Esophagus (tissue), 2 donors: Measurements from ENCODE around the gene BCOR. TPM values are rescaled to one million over a fixed set of nuclear protein-coding genes. Genes with fewer than 3 reads are reported as not detected.
A peak's percentile ranks its signal among the peaks of the same experiment; 100 is the strongest.

Source experiments
- H3K27ac ChIP-seq, 2 donors: one replicate each; pipeline ENCODE4 v1.5.1; 2013; ENCODE audit warnings: low read depth in 2 of 2, mild to moderate bottlenecking in 2 of 2, inconsistent platforms in 1 of 2, low read length in 1 of 2, moderate library complexity in 1 of 2
- H3K27me3 ChIP-seq, 2 donors: one replicate each; pipeline ENCODE4 v1.6.1; 2013; ENCODE audit warnings: low read length in 2 of 2, control low read depth in 1 of 2, mild to moderate bottlenecking in 1 of 2; ENCODE audit not compliant: insufficient read depth in 2 of 2, control insufficient read depth in 1 of 2
- H3K36me3 ChIP-seq, 2 donors: one replicate each; pipeline ENCODE4 v1.6.1; 2013; ENCODE audit warnings: low read length in 1 of 2; ENCODE audit not compliant: control insufficient read depth in 2 of 2, insufficient read depth in 2 of 2
- H3K4me1 ChIP-seq, 2 donors: one replicate each; pipeline ENCODE4 v1.6.1; 2013; ENCODE audit warnings: low read length in 1 of 2; ENCODE audit not compliant: control insufficient read depth in 2 of 2, insufficient read depth in 2 of 2
- H3K4me3 ChIP-seq, 2 donors: one replicate each; pipeline ENCODE4 v1.5.1; 2013; ENCODE audit warnings: low read length in 2 of 2, mild to moderate bottlenecking in 2 of 2, low read depth in 1 of 2, moderate library complexity in 1 of 2
- H3K9me3 ChIP-seq, 2 donors: one replicate each; pipeline ENCODE4 v1.6.1; 2013; ENCODE audit warnings: mild to moderate bottlenecking in 2 of 2, low read depth in 1 of 2, low read length in 1 of 2, moderate library complexity in 1 of 2; ENCODE audit not compliant: control insufficient read depth in 2 of 2, insufficient read depth in 1 of 2
- WGBS, 2 donors: extraction: QIAGEN DNeasy Blood & Tissue Kit; methylation state at CpG; one replicate each; pipeline ENCODE4 v1.1.7; 2013; 5-methylcytosine and 5-hydroxymethylcytosine counted together
- polyA plus RNA-seq, 2 donors: library from polyadenylated mRNA; stranded (reverse); fragments of 200-250 nt; gene quantifications; one replicate each; pipeline ENCODE4 v1.2.3, GENCODE V29; 2013
- donor health status: healthy with polysubstance abuse.
- donor health status: Bipolar disorder and iron deficiency.

Gene BCOR
- polyA plus RNA-seq, 2 donors = 9.6 to 10.7 TPM

- 77 to 94% methylated on average over 6 of the region's 6 CpGs for WGBS, 2 donors
- Histone ChIP-seq H3K27me3 (no peaks in the 10 kb centered on the region), H3K4me3 (no peak overlapping the region), H3K27ac (no peak overlapping the region), H3K4me1 (peaks cover 0 to 2% of the 10 kb centered on the region in 2 donors), H3K9me3 (no peaks in the 10 kb centered on the region), H3K36me3 (no peaks in the 10 kb centered on the region)
Measured at GRCh38 chrX:40142417-40142816, 44.7 kb upstream of the BCOR start.

GRCh38 chrX:40140706-40141499 is 43.1 kb upstream of the BCOR start:
- Histone ChIP-seq H3K4me3 (no peak overlapping the region), H3K4me1 (peaks cover 0 to 2% of the 10 kb centered on the region in 2 donors), H3K27me3 (no peaks in the 10 kb centered on the region), H3K9me3 (no peaks in the 10 kb centered on the region), H3K36me3 (no peaks in the 10 kb centered on the region), H3K27ac (peak overlapping the region; percentile 31 to 66)
- 28 to 36% methylated on average over 12 of the region's 12 CpGs for WGBS, 2 donors

- no peaks in the 10 kb centered on the region for H3K36me3 ChIP-seq
- no peak overlapping the region for H3K4me3 ChIP-seq
- H3K27ac ChIP-seq = peak overlapping the region; percentile 60 to 80
- 22 to 35% methylated on average over 7 of the region's 7 CpGs for WGBS, 2 donors
- H3K4me1 ChIP-seq = peaks cover 0 to 4% of the 10 kb centered on the region in 2 donors
- H3K27me3 ChIP-seq = no peaks in the 10 kb centered on the region
- H3K9me3 ChIP-seq = no peaks in the 10 kb centered on the region
Measured at GRCh38 chrX:40132751-40133150, 35.0 kb upstream of the BCOR start.

- Histone ChIP-seq H3K27me3 (no peaks in the 10 kb centered on the region), H3K4me1 (peaks cover 0 to 4% of the 10 kb centered on the region in 2 donors), H3K27ac (peak overlapping the region in 1 of 2 donors; percentile 80)
Measured at GRCh38 chrX:40131654-40132337, 34.0 kb upstream of the BCOR start.

GRCh38 chrX:40130207-40130606 is 32.4 kb upstream of the BCOR start:
- H3K27me3 ChIP-seq = no peaks in the 10 kb centered on the region

More at GRCh38 chrX:40131654-40132337, 34.0 kb upstream of the BCOR start:
- H3K36me3 ChIP-seq = no peaks in the 10 kb centered on the region
- peaks cover 0 to 3% of the 10 kb centered on the region in 2 donors for H3K9me3 ChIP-seq
- 87 to 92% methylated on average over 10 of the region's 10 CpGs for WGBS, 2 donors
- no peak overlapping the region for H3K4me3 ChIP-seq

GRCh38 chrX:40127052-40127451 is 29.3 kb upstream of the BCOR start:
- 55 to 56% methylated on average over 2 of the region's 2 CpGs for WGBS, 2 donors

More at GRCh38 chrX:40130207-40130606, 32.4 kb upstream of the BCOR start:
- peaks cover 0 to 4% of the 10 kb centered on the region in 2 donors for H3K4me1 ChIP-seq
- H3K9me3 ChIP-seq = peaks cover 0 to 3% of the 10 kb centered on the region in 2 donors
- no peak overlapping the region for H3K4me3 ChIP-seq
- no peak overlapping the region for H3K27ac ChIP-seq
- WGBS, 2 donors = 63 to 68% methylated on average over 6 of the region's 6 CpGs
- H3K36me3 ChIP-seq = no peaks in the 10 kb centered on the region

GRCh38 chrX:40122487-40122886 is 24.7 kb upstream of the BCOR start:
- H3K4me3 ChIP-seq = no peak overlapping the region
- no peaks in the 10 kb centered on the region for H3K27me3 ChIP-seq
- no peak overlapping the region for H3K27ac ChIP-seq
- peaks cover 0 to 3% of the 10 kb centered on the region in 2 donors for H3K9me3 ChIP-seq
- H3K36me3 ChIP-seq = no peaks in the 10 kb centered on the region
- WGBS, 2 donors = 95 to 96% methylated on average over 10 of the region's 10 CpGs
- H3K4me1 ChIP-seq = peaks cover 0 to 5% of the 10 kb centered on the region in 2 donors

More at GRCh38 chrX:40127052-40127451, 29.3 kb upstream of the BCOR start:
- peak overlapping the region in 1 of 2 donors; percentile 35 for H3K27ac ChIP-seq
- no peak overlapping the region for H3K4me3 ChIP-seq
- no peaks in the 10 kb centered on the region for H3K27me3 ChIP-seq
- H3K4me1 ChIP-seq = peaks cover 0 to 4% of the 10 kb centered on the region in 2 donors
- H3K9me3 ChIP-seq = peaks cover 0 to 3% of the 10 kb centered on the region in 2 donors
- no peaks in the 10 kb centered on the region for H3K36me3 ChIP-seq

GRCh38 chrX:40121618-40122017 is 23.9 kb upstream of the BCOR start:
- no peak overlapping the region for H3K4me3 ChIP-seq
- no peaks in the 10 kb centered on the region for H3K9me3 ChIP-seq
- H3K27ac ChIP-seq = peak overlapping the region; percentile 21 to 35
- H3K36me3 ChIP-seq = no peaks in the 10 kb centered on the region
- no peaks in the 10 kb centered on the region for H3K27me3 ChIP-seq
- 76 to 97% methylated on average over 5 of the region's 5 CpGs for WGBS, 2 donors
- H3K4me1 ChIP-seq = peaks cover 0 to 5% of the 10 kb centered on the region in 2 donors

- no peak overlapping the region for H3K4me3 ChIP-seq
- H3K27me3 ChIP-seq = no peaks in the 10 kb centered on the region
- H3K4me1 ChIP-seq = peaks cover 0 to 5% of the 10 kb centered on the region in 2 donors
- 55 to 66% methylated on average over 9 to 11 of the region's 11 CpGs for WGBS, 2 donors
- peak overlapping the region; percentile 56 to 64 for H3K27ac ChIP-seq
- H3K9me3 ChIP-seq = no peaks in the 10 kb centered on the region
- H3K36me3 ChIP-seq = no peaks in the 10 kb centered on the region
Measured at GRCh38 chrX:40120838-40121580, 23.3 kb upstream of the BCOR start.
